Muscle of leg (tissue), 11 donors: ENCODE results near the gene FGFR3. TPM values are rescaled to one million over a fixed set of nuclear protein-coding genes. Genes with fewer than 3 reads are reported as not detected.

Experiments
- DNase-seq: peaks from one replicate; pipeline ENCODE4 v3.0.0; 2013
- H3K27ac ChIP-seq: one replicate; pipeline ENCODE4 v1.5.1; 2013; ENCODE audit warnings: mild to moderate bottlenecking, low read length, control low read depth
- H3K27me3 ChIP-seq: one replicate; pipeline ENCODE4 v1.6.1; 2013; ENCODE audit warnings: low read length; ENCODE audit not compliant: control insufficient read depth, insufficient read depth
- H3K36me3 ChIP-seq: one replicate; pipeline ENCODE4 v1.6.1; 2013; ENCODE audit warnings: low read length; ENCODE audit not compliant: control insufficient read depth, insufficient read depth
- H3K4me1 ChIP-seq: one replicate; pipeline ENCODE4 v1.6.1; 2013; ENCODE audit warnings: low read length; ENCODE audit not compliant: control insufficient read depth, insufficient read depth
- H3K4me3 ChIP-seq: one replicate; pipeline ENCODE4 v1.5.1; 2013; ENCODE audit warnings: low read length, control low read depth
- H3K9me3 ChIP-seq: replicated peaks from 2 replicates; pipeline ENCODE4 v1.6.1; 2013; ENCODE audit warnings: low read depth, low read length; ENCODE audit not compliant: control insufficient read depth
- WGBS: methylation state at CpG from one replicate; pipeline ENCODE4 v1.1.5; 2013; ENCODE audit warnings: missing lambda C conversion rate; ENCODE audit not compliant: insufficient coverage; 5-methylcytosine and 5-hydroxymethylcytosine counted together
- polyA plus RNA-seq, 8 donors: library from polyadenylated mRNA; unstranded; fragments of 120-200 nt; gene quantifications; one replicate each; pipeline versions ENCODE4 v1.2.1 to v1.2.3, GENCODE V29; 2013; ENCODE audit warnings: inconsistent platforms in 1 of 8, low replicate concordance in 1 of 8; ENCODE audit not compliant: insufficient read length in 8 of 8, insufficient read depth in 1 of 8
- total RNA-seq: library from RNA; stranded (reverse); fragments of 120-200 nt; gene quantifications from one replicate; pipeline ENCODE4 v1.2.4, GENCODE V29; 2013

Gene FGFR3
- total and polyA plus RNA-seq, 9 donors, result 0.89 to 14.0 (median 1.4) TPM

DNA sequence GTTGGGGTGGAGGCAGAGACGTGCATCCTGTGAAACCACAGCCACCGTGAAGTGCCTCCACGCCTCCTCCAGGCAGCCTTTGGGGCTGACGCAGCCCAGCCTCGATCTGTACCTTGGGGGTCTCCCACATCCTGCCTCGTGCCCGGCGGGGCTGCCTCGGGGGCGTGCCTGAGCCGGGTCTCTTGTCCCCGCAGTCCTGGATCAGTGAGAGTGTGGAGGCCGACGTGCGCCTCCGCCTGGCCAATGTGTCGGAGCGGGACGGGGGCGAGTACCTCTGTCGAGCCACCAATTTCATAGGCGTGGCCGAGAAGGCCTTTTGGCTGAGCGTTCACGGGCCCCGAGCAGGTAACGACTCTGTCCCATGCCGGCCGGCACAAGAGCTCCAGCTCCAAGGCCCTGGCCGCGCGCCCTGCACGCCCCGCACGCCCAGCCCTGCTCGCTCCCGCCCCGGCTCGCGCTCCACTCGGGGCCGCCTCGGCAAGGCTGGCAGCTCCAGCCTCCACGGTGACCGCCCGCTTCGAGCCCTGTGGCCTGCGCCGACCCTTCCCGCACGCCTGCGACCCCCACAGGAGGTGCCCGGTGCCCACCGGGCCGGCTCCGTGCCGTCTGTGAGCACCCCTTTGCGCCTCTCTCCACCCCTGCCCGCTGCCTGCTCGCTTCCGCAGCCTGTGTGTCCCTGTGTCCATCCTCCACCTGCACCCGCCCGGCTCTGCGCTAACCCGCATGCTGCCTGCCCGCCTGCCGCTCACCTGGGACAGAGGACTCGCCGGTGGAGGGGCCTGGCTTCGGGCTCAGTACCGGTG is 9.8 kb downstream of the FGFR3 start:
- no peak overlapping the region for H3K4me3 ChIP-seq
- peaks cover 2% of the 10 kb centered on the region for H3K27me3 ChIP-seq
- no peaks in the 10 kb centered on the region for H3K36me3 ChIP-seq
- H3K27ac ChIP-seq, result no peak overlapping the region
- H3K4me1 ChIP-seq, result peaks cover 7% of the 10 kb centered on the region
- H3K9me3 ChIP-seq, result no peaks in the 10 kb centered on the region
- 85% methylated on average over 71 of the region's 71 CpGs for WGBS
- DNase-seq, result no peak

DNA sequence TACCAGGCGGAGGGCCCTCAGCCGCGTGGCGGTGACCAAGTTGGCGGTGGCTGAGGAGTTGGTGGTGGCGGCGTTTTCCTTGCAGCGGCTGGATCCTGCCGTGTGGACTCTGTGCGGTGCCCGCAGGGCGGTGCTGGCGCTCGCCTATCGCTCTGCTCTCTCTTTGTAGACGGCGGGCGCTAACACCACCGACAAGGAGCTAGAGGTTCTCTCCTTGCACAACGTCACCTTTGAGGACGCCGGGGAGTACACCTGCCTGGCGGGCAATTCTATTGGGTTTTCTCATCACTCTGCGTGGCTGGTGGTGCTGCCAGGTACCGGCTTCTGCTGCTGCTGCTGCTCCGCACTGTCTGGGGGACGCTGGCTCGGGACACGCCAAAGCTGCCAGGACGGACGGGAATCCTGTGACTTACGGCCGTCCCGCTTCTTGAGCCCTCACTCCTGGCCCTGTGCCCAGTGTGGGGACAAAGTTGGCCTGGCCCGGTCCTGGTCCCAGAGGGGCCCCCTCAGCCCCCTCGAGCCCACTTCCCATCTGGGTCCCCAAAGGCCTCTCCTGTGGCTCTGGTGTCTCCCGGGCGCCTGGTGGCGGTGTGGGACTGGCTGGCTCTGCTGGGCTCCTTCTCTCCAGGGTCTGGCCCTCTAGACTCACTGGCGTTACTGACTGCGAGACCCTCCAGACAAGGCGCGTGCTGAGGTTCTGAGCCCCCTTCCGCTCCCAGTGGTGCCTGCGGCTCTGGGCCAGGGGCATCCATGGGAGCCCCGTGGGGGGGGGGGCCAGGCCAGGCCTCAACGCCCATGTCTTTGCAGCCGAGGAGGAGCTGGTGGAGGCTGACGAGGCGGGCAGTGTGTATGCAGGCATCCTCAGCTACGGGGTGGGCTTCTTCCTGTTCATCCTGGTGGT is 10.7 kb downstream of the FGFR3 start:
- H3K9me3 ChIP-seq, result no peaks in the 10 kb centered on the region
- no peak for DNase-seq
- peaks cover 7% of the 10 kb centered on the region for H3K4me1 ChIP-seq
- H3K27ac ChIP-seq, result no peak overlapping the region
- H3K36me3 ChIP-seq, result no peaks in the 10 kb centered on the region
- WGBS, result 89% methylated on average over 46 of the region's 51 CpGs
- no peak overlapping the region for H3K4me3 ChIP-seq
- peaks cover 2% of the 10 kb centered on the region for H3K27me3 ChIP-seq

DNA sequence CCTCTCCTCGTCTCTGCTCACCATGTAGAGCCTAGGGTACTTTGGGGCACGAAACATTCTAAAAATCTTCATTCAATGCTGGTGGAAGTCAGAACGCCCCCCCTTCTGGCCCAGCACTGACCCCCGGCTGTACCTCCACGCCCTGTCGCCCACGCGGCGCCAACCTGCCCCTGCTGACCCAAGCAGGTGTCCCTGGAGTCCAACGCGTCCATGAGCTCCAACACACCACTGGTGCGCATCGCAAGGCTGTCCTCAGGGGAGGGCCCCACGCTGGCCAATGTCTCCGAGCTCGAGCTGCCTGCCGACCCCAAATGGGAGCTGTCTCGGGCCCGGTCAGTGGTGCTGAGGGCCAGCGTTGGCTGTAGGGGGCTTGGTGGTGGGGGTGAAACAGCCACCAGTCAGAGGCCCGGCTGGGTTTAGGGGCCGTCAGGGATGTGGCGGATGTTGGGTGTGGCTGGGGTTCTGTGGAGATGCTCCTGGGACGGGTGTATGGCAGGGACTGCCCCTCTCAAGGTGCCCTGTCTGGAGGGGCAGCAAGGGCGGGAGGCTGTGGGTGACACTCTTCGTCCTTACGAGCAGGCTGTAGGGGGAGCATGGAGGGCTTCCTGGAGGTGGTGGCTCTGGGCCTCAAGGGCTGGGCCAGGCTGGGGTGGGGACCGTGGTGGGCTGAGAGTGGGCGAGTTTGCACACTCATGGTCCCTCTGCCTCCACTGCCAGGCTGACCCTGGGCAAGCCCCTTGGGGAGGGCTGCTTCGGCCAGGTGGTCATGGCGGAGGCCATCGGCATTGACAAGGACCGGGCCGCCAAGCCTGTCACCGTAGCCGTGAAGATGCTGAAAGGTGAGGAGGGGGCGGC is 11.8 kb downstream of the FGFR3 start:
- Histone ChIP-seq H3K36me3 (no peaks in the 10 kb centered on the region), H3K4me3 (no peak overlapping the region), H3K27ac (no peak overlapping the region), H3K4me1 (peaks cover 7% of the 10 kb centered on the region), H3K27me3 (peaks cover 2% of the 10 kb centered on the region), H3K9me3 (no peaks in the 10 kb centered on the region)
- DNase-seq, result no peak
- WGBS, result 85% methylated on average over 36 of the region's 37 CpGs

DNA sequence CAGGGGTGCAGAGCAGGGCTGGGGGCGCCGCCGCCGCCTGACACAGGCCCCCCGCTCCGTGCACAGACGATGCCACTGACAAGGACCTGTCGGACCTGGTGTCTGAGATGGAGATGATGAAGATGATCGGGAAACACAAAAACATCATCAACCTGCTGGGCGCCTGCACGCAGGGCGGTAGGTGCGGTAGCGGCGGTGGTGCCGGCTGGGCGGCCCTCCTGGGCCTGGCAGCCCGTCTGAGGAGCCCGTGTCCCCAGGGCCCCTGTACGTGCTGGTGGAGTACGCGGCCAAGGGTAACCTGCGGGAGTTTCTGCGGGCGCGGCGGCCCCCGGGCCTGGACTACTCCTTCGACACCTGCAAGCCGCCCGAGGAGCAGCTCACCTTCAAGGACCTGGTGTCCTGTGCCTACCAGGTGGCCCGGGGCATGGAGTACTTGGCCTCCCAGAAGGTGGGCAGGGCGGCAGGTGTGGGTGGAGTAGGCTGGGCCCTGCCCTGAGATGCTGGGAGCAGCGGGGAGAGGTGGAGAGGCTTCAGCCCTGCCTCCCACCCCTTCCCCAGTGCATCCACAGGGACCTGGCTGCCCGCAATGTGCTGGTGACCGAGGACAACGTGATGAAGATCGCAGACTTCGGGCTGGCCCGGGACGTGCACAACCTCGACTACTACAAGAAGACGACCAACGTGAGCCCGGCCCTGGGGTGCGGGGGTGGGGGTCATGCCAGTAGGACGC is 12.6 kb downstream of the FGFR3 start:
- WGBS, result 84% methylated on average over 40 of the region's 47 CpGs

DNA sequence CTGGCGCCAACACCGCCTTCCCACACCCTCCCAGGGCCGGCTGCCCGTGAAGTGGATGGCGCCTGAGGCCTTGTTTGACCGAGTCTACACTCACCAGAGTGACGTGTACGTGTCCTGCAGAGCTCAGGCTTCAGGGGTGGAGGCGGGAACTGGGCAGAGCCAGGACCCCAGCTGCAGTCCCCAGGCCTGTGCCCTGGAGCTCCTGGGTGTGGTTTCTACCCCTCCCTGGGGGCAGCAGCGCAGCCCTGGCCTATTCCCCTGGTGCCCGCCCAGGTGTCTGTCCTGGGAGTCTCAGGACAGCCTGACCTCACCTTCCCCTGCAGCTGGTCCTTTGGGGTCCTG is 13.1 kb downstream of the FGFR3 start:
- Histone ChIP-seq H3K27ac (no peak overlapping the region), H3K27me3 (peaks cover 2% of the 10 kb centered on the region), H3K4me1 (peaks cover 7% of the 10 kb centered on the region), H3K36me3 (peaks cover 7% of the 10 kb centered on the region), H3K4me3 (no peak overlapping the region), H3K9me3 (no peaks in the 10 kb centered on the region)
- DNase-seq, result no peak
- 79% methylated on average over 11 of the region's 11 CpGs for WGBS

More for the DNA sequence above, 12.6 kb downstream of the FGFR3 start:
- no peak for DNase-seq
- peaks cover 2% of the 10 kb centered on the region for H3K36me3 ChIP-seq
- H3K27ac ChIP-seq, result no peak overlapping the region
- H3K4me1 ChIP-seq, result peaks cover 7% of the 10 kb centered on the region
- no peaks in the 10 kb centered on the region for H3K9me3 ChIP-seq
- H3K27me3 ChIP-seq, result peaks cover 2% of the 10 kb centered on the region
- no peak overlapping the region for H3K4me3 ChIP-seq

DNA sequence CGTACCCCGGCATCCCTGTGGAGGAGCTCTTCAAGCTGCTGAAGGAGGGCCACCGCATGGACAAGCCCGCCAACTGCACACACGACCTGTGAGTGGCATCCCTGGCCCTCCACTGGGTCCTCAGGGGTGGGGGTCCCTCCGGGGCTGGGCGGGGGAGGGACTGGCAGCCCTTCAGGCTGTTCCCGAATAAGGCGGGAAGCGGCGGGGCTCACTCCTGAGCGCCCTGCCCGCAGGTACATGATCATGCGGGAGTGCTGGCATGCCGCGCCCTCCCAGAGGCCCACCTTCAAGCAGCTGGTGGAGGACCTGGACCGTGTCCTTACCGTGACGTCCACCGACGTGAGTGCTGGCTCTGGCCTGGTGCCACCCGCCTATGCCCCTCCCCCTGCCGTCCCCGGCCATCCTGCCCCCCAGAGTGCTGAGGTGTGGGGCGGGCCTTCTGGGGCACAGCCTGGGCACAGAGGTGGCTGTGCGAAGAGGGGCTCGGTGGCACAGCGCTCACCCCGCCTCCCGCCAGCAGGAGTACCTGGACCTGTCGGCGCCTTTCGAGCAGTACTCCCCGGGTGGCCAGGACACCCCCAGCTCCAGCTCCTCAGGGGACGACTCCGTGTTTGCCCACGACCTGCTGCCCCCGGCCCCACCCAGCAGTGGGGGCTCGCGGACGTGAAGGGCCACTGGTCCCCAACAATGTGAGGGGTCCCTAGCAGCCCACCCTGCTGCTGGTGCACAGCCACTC is 13.7 kb downstream of the FGFR3 start:
- Histone ChIP-seq H3K4me3 (no peak overlapping the region), H3K36me3 (peaks cover 8% of the 10 kb centered on the region), H3K27ac (no peak overlapping the region), H3K27me3 (peaks cover 2% of the 10 kb centered on the region), H3K4me1 (peaks cover 7% of the 10 kb centered on the region), H3K9me3 (no peaks in the 10 kb centered on the region)
- WGBS, result 81% methylated on average over 38 of the region's 41 CpGs
- no peak for DNase-seq

DNA sequence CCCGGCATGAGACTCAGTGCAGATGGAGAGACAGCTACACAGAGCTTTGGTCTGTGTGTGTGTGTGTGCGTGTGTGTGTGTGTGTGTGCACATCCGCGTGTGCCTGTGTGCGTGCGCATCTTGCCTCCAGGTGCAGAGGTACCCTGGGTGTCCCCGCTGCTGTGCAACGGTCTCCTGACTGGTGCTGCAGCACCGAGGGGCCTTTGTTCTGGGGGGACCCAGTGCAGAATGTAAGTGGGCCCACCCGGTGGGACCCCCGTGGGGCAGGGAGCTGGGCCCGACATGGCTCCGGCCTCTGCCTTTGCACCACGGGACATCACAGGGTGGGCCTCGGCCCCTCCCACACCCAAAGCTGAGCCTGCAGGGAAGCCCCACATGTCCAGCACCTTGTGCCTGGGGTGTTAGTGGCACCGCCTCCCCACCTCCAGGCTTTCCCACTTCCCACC is 14.3 kb downstream of the FGFR3 start:
- Histone ChIP-seq H3K4me3 (no peak overlapping the region), H3K36me3 (peaks cover 8% of the 10 kb centered on the region), H3K4me1 (peaks cover 3% of the 10 kb centered on the region), H3K27me3 (no peaks in the 10 kb centered on the region), H3K27ac (no peak overlapping the region), H3K9me3 (no peaks in the 10 kb centered on the region)
- 63% methylated on average over 7 of the region's 16 CpGs for WGBS
- DNase-seq, result no peak

DNA sequence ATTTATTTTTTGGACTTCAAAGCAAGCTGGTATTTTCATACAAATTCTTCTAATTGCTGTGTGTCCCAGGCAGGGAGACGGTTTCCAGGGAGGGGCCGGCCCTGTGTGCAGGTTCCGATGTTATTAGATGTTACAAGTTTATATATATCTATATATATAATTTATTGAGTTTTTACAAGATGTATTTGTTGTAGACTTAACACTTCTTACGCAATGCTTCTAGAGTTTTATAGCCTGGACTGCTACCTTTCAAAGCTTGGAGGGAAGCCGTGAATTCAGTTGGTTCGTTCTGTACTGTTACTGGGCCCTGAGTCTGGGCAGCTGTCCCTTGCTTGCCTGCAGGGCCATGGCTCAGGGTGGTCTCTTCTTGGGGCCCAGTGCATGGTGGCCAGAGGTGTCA is 15.3 kb downstream of the FGFR3 start:
- WGBS, result 41% methylated on average over 2 of the region's 6 CpGs
- Histone ChIP-seq H3K4me1 (no peaks in the 10 kb centered on the region), H3K27me3 (no peaks in the 10 kb centered on the region), H3K9me3 (no peaks in the 10 kb centered on the region), H3K4me3 (no peak overlapping the region), H3K27ac (no peak overlapping the region), H3K36me3 (peaks cover 17% of the 10 kb centered on the region)
- DNase-seq, result no peak
